GM12878 (cell line): Measurements from ENCODE around the gene APBA3. TPM values are rescaled to one million over a fixed set of nuclear protein-coding genes. Genes with fewer than 3 reads are reported as not detected.
A peak's percentile ranks its signal among the peaks of the same experiment; 100 is the strongest.

Experiments
- ATAC-seq: fragments of 200-7000 bp; cut with Tn5 transposase; 3 replicates; pipeline ENCODE4 v1.9.1; 2020; ENCODE audit warnings: mild to moderate bottlenecking, moderate library complexity
- BruUV-seq: library from RNA; stranded (reverse); fragments of 400-500 nt; replicated peaks from 2 replicates; lab custom pipeline; 2021; lab: Mats Ljungman, UMichigan
- CTCF ChIA-PET: fragments of 300-600 bp; sonication (Branson Sonifier 250); formaldehyde crosslinking; extraction: SDS; loops from one replicate; lab custom pipeline; 2021; ENCODE audit warnings: inconsistent platforms; lab: Yijun Ruan, JAX
- POLR2A ChIA-PET: fragments of 350-600 bp; formaldehyde crosslinking; extraction: SDS; loops from one replicate; lab custom pipeline; 2021; ENCODE audit warnings: inconsistent platforms; lab: Charles Lee
- RAD21 ChIA-PET: fragments of 300-600 bp; sonication (Branson Sonifier 250); formaldehyde crosslinking; loops from one replicate; lab custom pipeline; 2023; ENCODE audit warnings: antibody characterized with exemption; ENCODE audit not compliant: unreplicated experiment; lab: Charles Lee
- SMC1A ChIA-PET: fragments of 300-600 bp; sonication (Branson Sonifier 250); formaldehyde crosslinking; loops from one replicate; lab custom pipeline; 2023; ENCODE audit not compliant: unreplicated experiment, uncharacterized antibody; lab: Charles Lee
- DNase-seq: peaks from one replicate; pipeline ENCODE4 v3.0.0-alpha.2; 2011; ENCODE audit warnings: low read depth, low spot score
- FAIRE-seq: peaks from 3 replicates; lab custom pipeline; 2011; peaks lifted over from hg19 to GRCh38; lab: Jason Lieb, UNC
- H2AFZ ChIP-seq: 2 replicates; pipeline ENCODE4 v1.6.0; 2011; ENCODE audit warnings: low read depth, low read length, control low read depth; ENCODE audit not compliant: control insufficient read depth
- H3K27ac ChIP-seq: 2 replicates; pipeline ENCODE4 v1.5.1; 2011; ENCODE audit warnings: control low read depth; ENCODE audit not compliant: control insufficient read depth, insufficient read depth
- H3K27me3 ChIP-seq, 2 experiments: replicated peaks in 1 of 2; 2 replicates each; pipeline versions ENCODE4 v1.6.0 to v1.6.1; 2011; ENCODE audit warnings: low read length in 1 of 2; ENCODE audit not compliant: control insufficient read depth in 2 of 2, insufficient read depth in 2 of 2
- H3K36me3 ChIP-seq, 2 experiments: 2 replicates each; pipeline ENCODE4 v1.5.1; 2011; ENCODE audit warnings: low read length in 1 of 2; ENCODE audit not compliant: control insufficient read depth in 2 of 2, insufficient read depth in 2 of 2
- H3K4me1 ChIP-seq: 2 replicates; pipeline ENCODE4 v1.6.1; 2011; ENCODE audit warnings: mild to moderate bottlenecking, low read length, moderate library complexity, mixed read lengths; ENCODE audit not compliant: control insufficient read depth, insufficient read depth
- H3K4me2 ChIP-seq: 2 replicates; pipeline ENCODE4 v1.6.0; 2011; ENCODE audit warnings: control low read depth; ENCODE audit not compliant: control insufficient read depth, insufficient read depth
- H3K4me3 ChIP-seq: fragments of 200-600 bp; sonication (generic); 2 replicates; pipeline ENCODE4 v1.5.1; 2016
- H3K79me2 ChIP-seq: 2 replicates; pipeline ENCODE4 v1.6.0; 2011; ENCODE audit warnings: low read length; ENCODE audit not compliant: control insufficient read depth, insufficient read depth
- H3K9ac ChIP-seq: 2 replicates; pipeline ENCODE4 v1.8.0; 2011; ENCODE audit warnings: low read length, control low read depth, mixed read lengths; ENCODE audit not compliant: control insufficient read depth, insufficient read depth
- H3K9me3 ChIP-seq: replicated peaks from 3 replicates; pipeline ENCODE4 v1.5.1; 2011; ENCODE audit warnings: mild to moderate bottlenecking, low read length; ENCODE audit not compliant: control insufficient read depth, insufficient read depth
- H4K20me1 ChIP-seq: 2 replicates; pipeline ENCODE4 v1.6.0; 2011; ENCODE audit not compliant: control insufficient read depth, insufficient read depth
- BCL3 ChIP-seq: IDR thresholded peaks from 2 replicates; pipeline ENCODE4 v1.6.1; 2011; ENCODE audit warnings: borderline replicate concordance, low read depth, mild to moderate bottlenecking, moderate library complexity, low read length; ENCODE audit not compliant: insufficient read depth, poor library complexity, severe bottlenecking
- BRCA1 ChIP-seq: IDR thresholded peaks from 2 replicates; pipeline ENCODE4 v1.6.1; 2011; ENCODE audit warnings: low read depth, low read length, improper control_type of control experiment
- CBX5 ChIP-seq: sonication (generic); IDR thresholded peaks from 2 replicates; pipeline ENCODE4 v1.6.1; 2016; ENCODE audit warnings: low read depth, moderate library complexity, mild to moderate bottlenecking, inconsistent platforms
- NFIC ChIP-seq: IDR thresholded peaks from 2 replicates; pipeline ENCODE4 v1.6.1; 2012; ENCODE audit warnings: low read depth, mild to moderate bottlenecking, inconsistent platforms, low read length, moderate library complexity
- PAX5 ChIP-seq: IDR thresholded peaks from 2 replicates; pipeline ENCODE4 v1.6.1; 2011; ENCODE audit warnings: low read depth, low read length, borderline replicate concordance
- PBX3 ChIP-seq: IDR thresholded peaks from 2 replicates; pipeline ENCODE4 v1.6.1; 2011; ENCODE audit warnings: mild to moderate bottlenecking, low read depth, low read length, moderate library complexity; ENCODE audit not compliant: insufficient replicate concordance
- TCF3 ChIP-seq: IDR thresholded peaks from 2 replicates; pipeline ENCODE4 v1.6.1; 2012; ENCODE audit warnings: low read depth, mild to moderate bottlenecking, low read length, borderline replicate concordance; ENCODE audit not compliant: insufficient read depth
- YBX1 ChIP-seq: fragments of 450-650 bp; IDR thresholded peaks from 2 replicates; pipeline ENCODE4 v1.6.1; 2016; ENCODE audit warnings: antibody characterized with exemption
- WGBS: methylation state at CpG from one replicate; pipeline ENCODE4 v1.1.6; 2016; ENCODE audit warnings: low lambda C conversion rate; ENCODE audit not compliant: insufficient replicate concordance, insufficient coverage; ENCODE audit errors: missing lambda C conversion rate; 5-methylcytosine and 5-hydroxymethylcytosine counted together
- in situ Hi-C: fragments of 300-500 bp; cut with MboI; formaldehyde crosslinking; loops from 9 replicates; pipeline ENCODE4 v1.14.3; 2018; ENCODE audit warnings: mixed read lengths
- intact Hi-C: fragments of 100-400 bp; cut with micrococcal nuclease; formaldehyde crosslinking; loops from one replicate; pipeline ENCODE4 v1.14.2; 2022; ENCODE audit not compliant: unreplicated experiment
- polyA plus RNA-seq, 11 experiments: library from polyadenylated mRNA; depleted of rRNA in 4 of 11; unstranded in 6 of 11; stranded (reverse) in 5 of 11; fragments of >200 nt; fragmentation: Nextera tagmentation in 4 of 11; fragmentation: Illumina TruSeq in 1 of 11; extraction: Ambion mirVana in 4 of 11; extraction: Trizol in 1 of 11; gene quantifications; 1 replicate in 1 of 11; 2 replicates in 10 of 11; pipeline versions ENCODE4 v1.2.1 to v1.2.3, GENCODE V29; 2011 to 2016; ENCODE audit warnings: inconsistent platforms in 2 of 11, missing spikeins in 2 of 11, low read depth in 1 of 11
- total RNA-seq, 4 experiments: library from RNA; depleted of rRNA in 3 of 4; stranded (reverse); fragments of >200 nt in 3 of 4; fragmentation: Illumina TruSeq in 1 of 4; extraction: Trizol in 1 of 4; gene quantifications; 2 replicates each; pipeline versions ENCODE4 v1.2.1 to v1.2.3, GENCODE V29; 2013 to 2021

Gene APBA3
- total and polyA plus RNA-seq, 10 of the 15 experiments (the other 5 are each of a cell fraction or from before 2014, with no cell fraction given) = 0.31 to 36.4 (median 18.3) TPM

GRCh38 chr19:3808420-3809143 lies 47.1 kb upstream of the APBA3 start:
- H4K20me1 ChIP-seq = no peaks in the 10 kb centered on the region
- ChIA-PET SMC1A (no interaction called here), CTCF (no interaction called here), RAD21 (no interaction called here), POLR2A (interaction anchor here (0.9 kb wide), 1 partner anchor 306 kb away, joined by 3 read pairs; no protein-coding TSS in a partner anchor)
- no peaks in the 10 kb centered on the region; the same call in 2 of the 3 replicates for H3K9me3 ChIP-seq
- no peak overlapping the region for H3K4me3 ChIP-seq
- in situ Hi-C loops (no loop called here), intact Hi-C loops (no loop called here)
- no peaks in the 10 kb centered on the region for H3K36me3 ChIP-seq
- no peak for ATAC-seq
- no peak for FAIRE-seq
- H3K4me1 ChIP-seq = peaks cover 14% of the 10 kb centered on the region
- WGBS = 71% methylated on average over 32 of the region's 33 CpGs
- no peaks in the 10 kb centered on the region for H3K79me2 ChIP-seq
- TF ChIP-seq BRCA1 (no peak), CBX5 (no peak)
- H2AFZ ChIP-seq = no peak overlapping the region
- no peak overlapping the region for H3K9ac ChIP-seq
- H3K4me2 ChIP-seq = no peak overlapping the region
- H3K27me3 ChIP-seq = no peaks in the 10 kb centered on the region
- DNase-seq = no peak
- H3K27ac ChIP-seq = no peak overlapping the region
- BruUV-seq = no TSS peak

GRCh38 chr19:3807574-3808354 lies 46.3 kb upstream of the APBA3 start:
- DNase-seq = no peak
- ChIA-PET POLR2A (no interaction called here), RAD21 (no interaction called here), CTCF (no interaction called here), SMC1A (no interaction called here)
- H3K9me3 ChIP-seq = no peaks in the 10 kb centered on the region; the same call in 2 of the 3 replicates
- H3K9ac ChIP-seq = no peak overlapping the region
- no peak overlapping the region for H3K4me3 ChIP-seq
- in situ Hi-C loops (no loop called here), intact Hi-C loops (no loop called here)
- no peaks in the 10 kb centered on the region for H3K36me3 ChIP-seq
- 75% methylated on average over 26 of the region's 35 CpGs for WGBS
- H3K27ac ChIP-seq = no peak overlapping the region
- no peak overlapping the region for H2AFZ ChIP-seq
- peaks cover 14% of the 10 kb centered on the region for H3K4me1 ChIP-seq
- no TSS peak for BruUV-seq
- FAIRE-seq = no peak
- H3K79me2 ChIP-seq = no peaks in the 10 kb centered on the region
- ATAC-seq = no peak
- no peaks in the 10 kb centered on the region for H3K27me3 ChIP-seq
- H3K4me2 ChIP-seq = no peak overlapping the region
- no peaks in the 10 kb centered on the region for H4K20me1 ChIP-seq
- TF ChIP-seq BCL3 (peak; percentile 99), PBX3 (peak; percentile 54), YBX1 (no peak), TCF3 (peak; percentile 73; the same call in 1 of the 2 replicates), PAX5 (no peak), NFIC (no peak)
